GM12878 (cell line): ENCODE measurements around the gene UMAD1.

Experiments used
- EP300 ChIP-seq, 2 experiments: fragments of 150-350 bp in 1 of 2; IDR thresholded peaks; 2 replicates each; pipeline ENCODE4 v1.6.1; 2011 to 2012; ENCODE audit warnings: low read depth in 2 of 2, low read length in 2 of 2, borderline replicate concordance in 1 of 2, improper control_type of control experiment in 1 of 2, inconsistent platforms in 1 of 2; ENCODE audit not compliant: control insufficient read depth in 1 of 2
- ESRRA ChIP-seq: IDR thresholded peaks from 2 replicates; pipeline ENCODE4 v1.6.1; 2012; ENCODE audit warnings: mild to moderate bottlenecking, low read length, improper control_type of control experiment
- EZH2 ChIP-seq: IDR thresholded peaks from 2 replicates; pipeline ENCODE4 v1.6.1; 2012; ENCODE audit warnings: low read depth, mild to moderate bottlenecking, control low read depth, inconsistent platforms, low read length, borderline replicate concordance; ENCODE audit not compliant: control insufficient read depth
- FOXK2 ChIP-seq: fragments of 450-650 bp; IDR thresholded peaks from 2 replicates; pipeline ENCODE4 v1.6.1; 2017; ENCODE audit warnings: mild to moderate bottlenecking, moderate library complexity
- POLR2A ChIP-seq: IDR thresholded peaks from 2 replicates; pipeline ENCODE4 v1.6.1; 2011; ENCODE audit warnings: low read depth, mild to moderate bottlenecking, low read length
- TF ChIP-seq, protein P1 (sequence below), 3 experiments: IDR thresholded peaks in 2 of 3; conservative IDR thresholded peaks in 1 of 3; 2 replicates each; pipeline ENCODE4 v1.5.1; 2011; ENCODE audit warnings: low read depth in 3 of 3, low read length in 3 of 3, mild to moderate bottlenecking in 3 of 3, control low read depth in 2 of 3, moderate library complexity in 2 of 3, inconsistent platforms in 1 of 3, mixed read lengths in 1 of 3; ENCODE audit not compliant: control insufficient read depth in 2 of 3, insufficient read depth in 1 of 3; ENCODE audit errors: extremely low read depth in 1 of 3
- TF ChIP-seq, protein P2 (sequence below): IDR thresholded peaks from 2 replicates; pipeline ENCODE4 v1.6.1; 2012; ENCODE audit warnings: low read depth, low read length, improper control_type of control experiment

DNA sequence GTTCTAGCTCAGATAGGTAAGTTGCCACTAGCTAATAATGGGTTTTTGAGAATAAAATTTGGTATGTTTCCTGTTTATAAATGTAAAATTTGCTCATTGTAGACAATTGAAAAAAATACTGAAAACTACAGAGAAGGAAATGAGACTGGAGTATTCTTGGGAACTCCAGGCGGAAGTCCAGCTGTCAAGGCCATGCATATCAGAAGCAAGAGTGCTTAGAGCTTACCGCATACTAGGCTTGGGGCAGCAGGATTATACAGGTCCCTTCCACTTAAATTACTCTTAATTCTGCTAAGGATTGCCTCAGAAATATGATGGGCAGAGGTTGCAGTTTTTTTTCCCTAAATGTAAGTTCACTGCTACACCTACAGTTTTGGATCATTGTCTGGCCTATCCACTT is 26.6 kb downstream of the UMAD1 start:
- TF ChIP-seq EP300 (IDR thresholded peaks at IDR 0.05; ENCODE audit: borderline replicate concordance in 1 of 2, control insufficient read depth in 1 of 2, low read depth in 2 of 2, low read length in 2 of 2): no peak
- no peak for TF ChIP-seq EZH2
- TF ChIP-seq POLR2A: no peak
- TF ChIP-seq, protein P1, sequence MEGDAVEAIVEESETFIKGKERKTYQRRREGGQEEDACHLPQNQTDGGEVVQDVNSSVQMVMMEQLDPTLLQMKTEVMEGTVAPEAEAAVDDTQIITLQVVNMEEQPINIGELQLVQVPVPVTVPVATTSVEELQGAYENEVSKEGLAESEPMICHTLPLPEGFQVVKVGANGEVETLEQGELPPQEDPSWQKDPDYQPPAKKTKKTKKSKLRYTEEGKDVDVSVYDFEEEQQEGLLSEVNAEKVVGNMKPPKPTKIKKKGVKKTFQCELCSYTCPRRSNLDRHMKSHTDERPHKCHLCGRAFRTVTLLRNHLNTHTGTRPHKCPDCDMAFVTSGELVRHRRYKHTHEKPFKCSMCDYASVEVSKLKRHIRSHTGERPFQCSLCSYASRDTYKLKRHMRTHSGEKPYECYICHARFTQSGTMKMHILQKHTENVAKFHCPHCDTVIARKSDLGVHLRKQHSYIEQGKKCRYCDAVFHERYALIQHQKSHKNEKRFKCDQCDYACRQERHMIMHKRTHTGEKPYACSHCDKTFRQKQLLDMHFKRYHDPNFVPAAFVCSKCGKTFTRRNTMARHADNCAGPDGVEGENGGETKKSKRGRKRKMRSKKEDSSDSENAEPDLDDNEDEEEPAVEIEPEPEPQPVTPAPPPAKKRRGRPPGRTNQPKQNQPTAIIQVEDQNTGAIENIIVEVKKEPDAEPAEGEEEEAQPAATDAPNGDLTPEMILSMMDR (IDR thresholded peaks at IDR 0.05 in 2 of 3, conservative IDR thresholded peaks at IDR 0.05 in 1 of 3; ENCODE audit: control insufficient read depth in 2 of 3, extremely low read depth in 1 of 3, insufficient read depth in 1 of 3, low read depth in 3 of 3, low read length in 3 of 3): no peak
- TF ChIP-seq, protein P2, sequence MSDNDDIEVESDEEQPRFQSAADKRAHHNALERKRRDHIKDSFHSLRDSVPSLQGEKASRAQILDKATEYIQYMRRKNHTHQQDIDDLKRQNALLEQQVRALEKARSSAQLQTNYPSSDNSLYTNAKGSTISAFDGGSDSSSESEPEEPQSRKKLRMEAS: no peak
- TF ChIP-seq FOXK2: no peak
- no peak for TF ChIP-seq ESRRA
